Chondrocyte (in vitro differentiated cells): ENCODE data around the gene PDZD2. TPM values are rescaled to one million over a fixed set of nuclear protein-coding genes. Genes with fewer than 3 reads are reported as not detected.

Source experiments
- DNase-seq: peaks from one replicate; pipeline ENCODE4 v3.0.0; 2021; ENCODE audit warnings: mixed read lengths, low spot score
- H3K27ac Mint-ChIP-seq: one replicate; pipeline ENCODE4 v1.8.0; 2021; ENCODE audit warnings: mild to moderate bottlenecking, moderate library complexity, mixed read lengths; ENCODE audit not compliant: unreplicated experiment
- H3K27me3 Mint-ChIP-seq: 2 replicates; pipeline ENCODE4 v1.8.0; 2021; ENCODE audit warnings: low read depth, mixed read lengths
- H3K36me3 Mint-ChIP-seq: 2 replicates; pipeline ENCODE4 v1.8.0; 2021; ENCODE audit warnings: low read depth, mixed read lengths
- H3K4me1 Mint-ChIP-seq: 2 replicates; pipeline ENCODE4 v1.8.0; 2021; ENCODE audit warnings: low read depth, mild to moderate bottlenecking, mixed read lengths
- H3K4me3 Mint-ChIP-seq: one replicate; pipeline ENCODE4 v1.8.0; 2021; ENCODE audit warnings: mild to moderate bottlenecking, moderate library complexity, mixed read lengths; ENCODE audit not compliant: unreplicated experiment
- H3K9me3 Mint-ChIP-seq: 2 replicates; pipeline ENCODE4 v1.8.0; 2021; ENCODE audit warnings: low read depth, mixed read lengths
- total RNA-seq: library from RNA; stranded (reverse); gene quantifications from 3 replicates; pipeline ENCODE4 v1.2.1, GENCODE V29; 2021
- TF ChIP-seq, protein P1 (sequence below): fragments of 200-600 bp; sonication (generic); IDR thresholded peaks from 2 replicates; pipeline ENCODE4 v1.5.0; 2021; ENCODE audit warnings: antibody characterized with exemption, mild to moderate bottlenecking, moderate library complexity

Gene PDZD2
- total RNA-seq, 1 donor from 2014 or later: 30.9 TPM

DNA sequence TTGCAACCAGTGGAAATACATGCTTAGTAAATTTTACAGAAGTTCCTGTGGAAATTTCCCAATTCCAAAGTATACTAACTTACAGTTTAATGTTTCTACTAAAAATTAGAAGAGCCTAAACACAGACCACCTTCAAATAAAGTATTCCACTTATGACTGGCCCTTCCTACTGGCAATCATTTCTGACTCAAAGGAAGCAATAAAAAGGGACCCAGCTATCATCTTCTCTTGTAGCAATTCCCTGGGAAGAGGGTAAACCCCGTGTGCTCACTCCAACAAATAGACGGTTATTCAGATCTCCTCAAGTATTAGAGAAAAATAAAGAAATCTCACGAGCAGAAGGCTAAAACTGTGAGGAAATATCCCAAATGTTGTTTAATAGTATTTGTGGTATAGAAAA lies 491.9 kb downstream of the PDZD2 start:
- Mint-ChIP-seq H3K36me3 (peaks cover 17% of the 10 kb centered on the region), H3K27ac (peak overlapping the region; percentile 57), H3K4me1 (peaks cover 52% of the 10 kb centered on the region), H3K27me3 (no peaks in the 10 kb centered on the region), H3K9me3 (no peaks in the 10 kb centered on the region), H3K4me3 (no peak overlapping the region)
- no peak for DNase-seq
- TF ChIP-seq, protein P1, sequence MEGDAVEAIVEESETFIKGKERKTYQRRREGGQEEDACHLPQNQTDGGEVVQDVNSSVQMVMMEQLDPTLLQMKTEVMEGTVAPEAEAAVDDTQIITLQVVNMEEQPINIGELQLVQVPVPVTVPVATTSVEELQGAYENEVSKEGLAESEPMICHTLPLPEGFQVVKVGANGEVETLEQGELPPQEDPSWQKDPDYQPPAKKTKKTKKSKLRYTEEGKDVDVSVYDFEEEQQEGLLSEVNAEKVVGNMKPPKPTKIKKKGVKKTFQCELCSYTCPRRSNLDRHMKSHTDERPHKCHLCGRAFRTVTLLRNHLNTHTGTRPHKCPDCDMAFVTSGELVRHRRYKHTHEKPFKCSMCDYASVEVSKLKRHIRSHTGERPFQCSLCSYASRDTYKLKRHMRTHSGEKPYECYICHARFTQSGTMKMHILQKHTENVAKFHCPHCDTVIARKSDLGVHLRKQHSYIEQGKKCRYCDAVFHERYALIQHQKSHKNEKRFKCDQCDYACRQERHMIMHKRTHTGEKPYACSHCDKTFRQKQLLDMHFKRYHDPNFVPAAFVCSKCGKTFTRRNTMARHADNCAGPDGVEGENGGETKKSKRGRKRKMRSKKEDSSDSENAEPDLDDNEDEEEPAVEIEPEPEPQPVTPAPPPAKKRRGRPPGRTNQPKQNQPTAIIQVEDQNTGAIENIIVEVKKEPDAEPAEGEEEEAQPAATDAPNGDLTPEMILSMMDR: no peak

DNA sequence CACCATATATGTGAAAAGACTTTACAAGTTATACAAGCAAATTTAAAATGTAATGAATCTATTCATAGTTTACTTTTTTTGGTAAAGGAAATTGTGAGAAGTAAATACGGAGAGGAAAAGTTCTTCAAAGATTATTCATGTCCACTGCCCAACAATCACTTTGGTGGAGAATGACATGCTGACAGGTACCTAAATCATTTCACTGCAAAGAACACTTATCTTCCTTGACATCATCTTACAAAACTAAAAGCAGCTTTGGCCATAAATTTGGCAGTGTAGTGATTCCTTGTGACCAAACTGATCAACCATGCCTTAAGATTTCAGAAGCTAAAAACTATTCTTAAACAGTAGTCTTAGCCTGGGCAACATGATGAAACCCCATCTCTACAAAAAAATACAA lies 492.7 kb downstream of the PDZD2 start:
- H3K36me3 Mint-ChIP-seq: peaks cover 12% of the 10 kb centered on the region
- H3K4me1 Mint-ChIP-seq: peaks cover 49% of the 10 kb centered on the region

DNA sequence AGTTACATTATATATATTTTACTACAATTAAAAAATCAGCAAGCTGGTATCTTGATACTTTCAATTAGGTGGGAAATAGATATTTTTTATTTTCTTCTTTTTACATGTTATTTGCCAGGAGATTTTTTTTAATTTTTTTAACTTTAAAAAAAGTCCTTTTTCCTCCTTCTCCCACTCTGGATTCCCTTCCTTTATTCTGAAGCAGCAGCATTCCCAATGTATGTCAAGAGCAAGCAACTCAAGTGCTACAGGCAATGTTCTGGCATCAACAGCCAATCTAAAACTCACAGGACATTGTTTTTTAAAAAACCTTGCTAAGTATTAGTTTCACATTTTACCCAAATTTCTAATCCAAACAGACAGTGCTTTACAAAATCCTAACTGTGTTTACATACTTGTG lies 493.8 kb downstream of the PDZD2 start:
- Mint-ChIP-seq H3K4me1 (peaks cover 46% of the 10 kb centered on the region), H3K36me3 (peaks cover 11% of the 10 kb centered on the region), H3K9me3 (no peaks in the 10 kb centered on the region), H3K27ac (peak overlapping the region; percentile 38), H3K4me3 (no peak overlapping the region), H3K27me3 (no peaks in the 10 kb centered on the region)
- no peak for DNase-seq
- TF ChIP-seq, protein P1: no peak

More for the DNA sequence above, 492.7 kb downstream of the PDZD2 start:
- no peak for DNase-seq
- TF ChIP-seq, protein P1: no peak
- Mint-ChIP-seq H3K4me3 (no peak overlapping the region), H3K27ac (no peak overlapping the region), H3K9me3 (no peaks in the 10 kb centered on the region), H3K27me3 (no peaks in the 10 kb centered on the region)

DNA sequence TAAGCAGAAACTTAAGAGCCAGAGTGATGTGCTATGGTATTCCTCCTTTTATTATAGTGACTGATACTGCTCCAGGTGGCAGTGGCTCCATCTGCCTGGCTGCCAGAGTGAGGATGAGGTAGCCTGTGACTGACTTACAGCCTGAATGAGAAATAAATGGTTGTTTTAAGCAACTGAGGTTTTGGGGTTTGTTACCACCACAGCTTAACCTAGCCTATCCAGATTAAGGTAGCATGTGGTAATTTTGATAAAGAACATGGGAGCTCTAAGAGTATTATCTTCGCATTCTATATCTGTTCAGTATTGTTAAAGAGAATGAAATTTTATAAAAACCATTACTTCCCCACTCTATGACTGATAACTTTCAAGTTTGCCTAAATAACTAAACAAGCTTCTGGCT lies 496.2 kb downstream of the PDZD2 start:
- peaks cover 11% of the 10 kb centered on the region for H3K36me3 Mint-ChIP-seq
- DNase-seq: no peak
- no peaks in the 10 kb centered on the region for H3K27me3 Mint-ChIP-seq
- TF ChIP-seq, protein P1: no peak
- peaks cover 32% of the 10 kb centered on the region for H3K4me1 Mint-ChIP-seq
- no peaks in the 10 kb centered on the region for H3K9me3 Mint-ChIP-seq
- H3K4me3 Mint-ChIP-seq: no peak overlapping the region
- H3K27ac Mint-ChIP-seq: no peak overlapping the region

DNA sequence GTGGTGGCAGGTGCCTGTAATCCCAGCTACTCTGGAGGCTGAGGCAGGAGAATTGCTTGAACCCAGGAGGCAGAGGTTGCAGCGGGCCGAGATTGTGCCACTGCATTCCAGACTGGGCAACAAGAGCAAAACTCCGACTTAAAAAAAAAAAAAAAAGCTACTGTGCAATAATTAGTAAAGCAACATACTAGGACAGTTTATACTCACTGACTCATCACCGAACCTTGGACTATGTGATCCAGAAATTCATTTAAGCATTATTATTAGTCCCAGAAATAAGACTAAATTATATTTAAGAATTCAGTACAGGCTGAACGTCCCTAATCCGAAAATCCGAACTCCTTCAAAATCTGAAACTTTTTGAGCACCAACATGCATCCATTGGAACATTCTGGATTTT lies 497.4 kb downstream of the PDZD2 start:
- Mint-ChIP-seq H3K27ac (no peak overlapping the region), H3K36me3 (peaks cover 11% of the 10 kb centered on the region), H3K9me3 (no peaks in the 10 kb centered on the region), H3K4me1 (peaks cover 20% of the 10 kb centered on the region), H3K27me3 (no peaks in the 10 kb centered on the region), H3K4me3 (no peak overlapping the region)
- TF ChIP-seq, protein P1: no peak
- DNase-seq: no peak
